ENCODE data around the gene MRGPRX3.

MRGPRX3 gene

DNA sequence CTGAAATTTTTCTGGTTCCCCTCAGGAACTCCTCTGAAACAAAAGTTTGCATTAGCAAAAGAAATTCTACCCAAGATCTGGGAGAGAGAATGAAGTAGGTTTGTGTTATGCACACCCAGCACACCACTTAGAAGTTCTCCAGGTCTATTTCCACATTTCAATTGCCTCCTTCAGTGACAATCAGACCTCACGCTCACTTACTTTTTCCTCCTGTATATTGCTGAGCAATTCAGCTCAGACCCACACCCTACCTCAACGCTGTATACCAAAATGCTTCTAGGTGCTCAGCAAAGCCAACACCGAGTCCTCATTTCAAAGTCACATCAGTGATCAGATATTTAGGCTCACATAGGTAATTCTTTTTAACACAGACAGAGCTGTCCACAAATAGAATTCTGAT, 19.2 kb downstream of the MRGPRX3 start:
- no peak for DNase-seq (ENCODE audit: extremely low read depth in 1 of 2, low read depth in 1 of 2)

DNA sequence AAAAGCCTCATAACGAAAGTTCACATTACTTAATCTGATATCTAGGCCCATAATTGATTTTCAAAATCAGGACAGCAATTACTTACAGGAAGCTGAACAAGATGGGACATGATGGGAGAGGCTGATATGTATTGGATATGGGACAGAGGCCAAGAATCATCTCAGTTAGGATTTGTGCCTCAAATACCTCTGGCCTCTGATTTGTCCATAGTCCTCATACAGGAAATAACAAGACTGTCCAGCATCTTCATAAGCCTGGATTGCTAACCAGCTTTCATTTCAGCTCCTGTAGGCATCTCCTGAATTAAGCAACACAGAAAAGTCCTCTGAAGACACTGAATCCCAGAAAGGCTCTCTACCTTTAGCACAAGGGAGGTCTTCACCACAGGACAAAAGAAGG, 36.0 kb downstream of the MRGPRX3 start:
- no peak for DNase-seq (ENCODE audit: extremely low read depth in 1 of 2, low read depth in 1 of 2)

DNA sequence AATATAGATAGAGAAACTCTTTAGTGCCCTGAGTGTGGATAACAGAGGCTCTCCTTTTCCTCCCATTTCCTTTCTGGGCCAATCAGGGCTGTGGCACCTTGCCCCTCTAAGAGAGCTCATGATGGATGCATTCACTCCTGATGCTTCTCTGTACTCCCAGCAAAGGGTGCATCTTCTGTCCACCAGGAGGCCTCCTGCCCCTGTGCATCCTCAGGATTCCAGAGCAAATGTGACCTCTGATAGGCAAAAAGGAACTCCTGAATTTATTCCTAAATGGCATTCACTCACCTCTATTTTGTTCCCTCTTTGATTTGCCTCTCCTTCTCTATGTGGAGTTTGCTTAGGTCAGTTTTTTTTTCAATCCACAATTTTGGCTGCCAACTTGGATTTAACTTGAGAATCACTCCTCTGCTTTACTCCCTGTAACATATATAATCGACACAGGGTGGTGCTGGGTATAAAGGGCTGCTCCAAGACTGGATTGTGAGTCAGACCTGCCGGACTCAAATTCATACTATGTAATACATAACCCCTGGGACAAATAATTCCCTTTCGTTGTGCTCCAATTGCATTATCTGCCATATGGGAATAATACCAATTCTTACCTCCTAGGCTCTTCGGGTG, 39.1 kb downstream of the MRGPRX3 start:
- no peak for DNase-seq (ENCODE audit: extremely low read depth in 1 of 2, low read depth in 1 of 2)

DNA sequence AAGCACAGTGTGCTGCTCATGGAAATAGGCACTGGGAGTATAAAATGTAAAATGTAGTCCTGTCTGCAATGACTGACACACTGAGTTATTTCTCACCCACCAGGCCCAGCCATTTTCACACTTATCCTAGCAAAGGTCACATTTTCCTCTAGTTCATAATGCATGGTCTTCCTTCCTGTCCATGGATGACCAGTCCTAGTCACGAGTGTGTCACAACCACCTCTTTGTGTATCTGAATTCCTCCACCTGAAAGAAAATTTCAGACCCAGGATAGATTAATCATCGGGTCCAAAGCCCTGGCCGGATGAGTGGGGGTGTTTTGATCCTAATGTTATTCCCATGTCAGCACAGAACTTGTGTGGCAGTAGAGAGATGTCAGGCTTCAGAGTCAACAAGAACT, 40.3 kb downstream of the MRGPRX3 start, which contains the start of gene MRGPRX4:
Gene MRGPRX4 (plus strand): TSS at position 172 of the 400 bp plus-strand sequence. CDS start 420 bp downstream, outside the sequence.
- no peak for DNase-seq (ENCODE audit: extremely low read depth in 1 of 2, low read depth in 1 of 2)

DNA sequence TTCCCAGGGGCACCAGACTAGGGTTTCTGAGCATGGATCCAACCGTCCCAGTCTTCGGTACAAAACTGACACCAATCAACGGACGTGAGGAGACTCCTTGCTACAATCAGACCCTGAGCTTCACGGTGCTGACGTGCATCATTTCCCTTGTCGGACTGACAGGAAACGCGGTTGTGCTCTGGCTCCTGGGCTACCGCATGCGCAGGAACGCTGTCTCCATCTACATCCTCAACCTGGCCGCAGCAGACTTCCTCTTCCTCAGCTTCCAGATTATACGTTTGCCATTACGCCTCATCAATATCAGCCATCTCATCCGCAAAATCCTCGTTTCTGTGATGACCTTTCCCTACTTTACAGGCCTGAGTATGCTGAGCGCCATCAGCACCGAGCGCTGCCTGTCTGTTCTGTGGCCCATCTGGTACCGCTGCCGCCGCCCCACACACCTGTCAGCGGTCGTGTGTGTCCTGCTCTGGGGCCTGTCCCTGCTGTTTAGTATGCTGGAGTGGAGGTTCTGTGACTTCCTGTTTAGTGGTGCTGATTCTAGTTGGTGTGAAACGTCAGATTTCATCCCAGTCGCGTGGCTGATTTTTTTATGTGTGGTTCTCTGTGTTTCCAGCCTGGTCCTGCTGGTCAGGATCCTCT, 41.0 kb downstream of the MRGPRX3 start:
- DNase-seq (ENCODE audit: extremely low read depth in 1 of 2, low read depth in 1 of 2), result no peak

All from activated CD8-positive, alpha-beta memory T cell treated with anti-CD3 and anti-CD28 coated beads for 1 hour (primary cell).